Ovary (tissue), 9 donors: ENCODE measurements around the gene SCN2B. TPM values are rescaled to one million over a fixed set of nuclear protein-coding genes. Genes with fewer than 3 reads are reported as not detected.

Experiments used
- DNase-seq, 5 donors: peaks; one replicate each; pipeline ENCODE4 v3.0.0-alpha.2; 2019 to 2020
- H3K27ac ChIP-seq, 2 donors: fragments of 200-600 bp; one replicate each; pipeline versions ENCODE4 v1.5.1 to v1.8.0; 2019 to 2022
- H3K27me3 ChIP-seq: fragments of 200-600 bp; one replicate; pipeline ENCODE4 v1.8.0; 2022
- H3K36me3 ChIP-seq: fragments of 200-600 bp; sonication (generic); one replicate; pipeline ENCODE4 v1.5.1; 2019
- H3K4me1 ChIP-seq: one replicate; pipeline ENCODE4 v1.8.1; 2013; ENCODE audit warnings: mild to moderate bottlenecking, moderate library complexity; ENCODE audit not compliant: insufficient read depth
- H3K4me3 ChIP-seq: fragments of 200-600 bp; sonication (generic); one replicate; pipeline ENCODE4 v1.5.1; 2017
- H3K9me3 ChIP-seq, 2 donors: fragments of 200-600 bp in 1 of 2; sonication (generic) in 1 of 2; one replicate each; pipeline versions ENCODE4 v1.5.1 to v1.8.1; 2013 to 2019; ENCODE audit warnings: mild to moderate bottlenecking in 1 of 2, moderate library complexity in 1 of 2
- CTCF ChIP-seq, 3 donors: fragments of 450-650 bp in 2 of 3; fragments of 200-600 bp in 1 of 3; IDR thresholded peaks; one replicate each; pipeline versions ENCODE4 v1.5.1 to v1.8.0; 2016 to 2022; ENCODE audit warnings: antibody characterized with exemption in 3 of 3, mild to moderate bottlenecking in 1 of 3
- EP300 ChIP-seq: sonication (generic); formaldehyde crosslinking; IDR thresholded peaks from one replicate; pipeline ENCODE4 v1.6.1; 2017; ENCODE audit warnings: antibody characterized with exemption
- POLR2A ChIP-seq: fragments of 450-650 bp; IDR thresholded peaks from one replicate; pipeline ENCODE4 v1.6.1; 2017; ENCODE audit warnings: antibody characterized with exemption, mild to moderate bottlenecking, moderate library complexity
- WGBS, 3 donors: extraction: QIAGEN DNeasy Blood & Tissue Kit in 1 of 3; methylation state at CpG; one replicate each; pipeline versions ENCODE4 v1.1.5 to v1.1.7; 2013 to 2017; 5-methylcytosine and 5-hydroxymethylcytosine counted together
- intact Hi-C, 4 donors: fragments of 100-400 bp; cut with DNase I; formaldehyde crosslinking; loops; one replicate each; pipeline versions ENCODE4 v1.11.0 to v1.15.1; 2022 to 2023
- polyA plus RNA-seq, 2 donors: library from polyadenylated mRNA; stranded (reverse); fragments of 200-250 nt in 1 of 2; fragments of 350-450 nt in 1 of 2; fragmentation: Illumina TruSeq in 1 of 2; extraction: RNeasy Lipid Tissue Mini Kit (QIAGEN cat#74804) in 1 of 2; gene quantifications; one replicate each; pipeline ENCODE4 v1.2.3, GENCODE V29; 2013 to 2014
- total RNA-seq, 7 donors: library from RNA; depleted of rRNA in 2 of 7; stranded (reverse); fragments of >200 nt in 2 of 7; fragmentation: NEBNext Ultra II Directional in 3 of 7; extraction: Animal tissue kit (Norgen Biotek cat#: 25700) in 3 of 7; gene quantifications; one replicate each; pipeline versions ENCODE4 v1.1.0 to v1.2.4, GENCODE V29; 2016 to 2023
- donor health status: DM: no; HTN: no; CAD: no; lungs with moderate emphysema.
- donor health status: DM: no; HTN: no; CAD: no.
- donor health status: Bipolar disorder and iron deficiency.
- donor health status: DM: yes; HTN: yes; CAD: no.
- donor health status: DM: no; HTN: no; CAD: no.
- donor health status: DM: yes; HTN: yes; CAD: no.

The SCN2B gene
- total and polyA plus RNA-seq, 9 donors: 0.11 to 2.1 (median 0.38) TPM

- no peaks in the 10 kb centered on the region for H3K27me3 ChIP-seq
- 76 to 85% (median 77%) methylated on average over 7 of the region's 7 CpGs for WGBS, 3 donors
- H3K27ac ChIP-seq: no peak overlapping the region
- H3K4me1 ChIP-seq: no peaks in the 10 kb centered on the region
- intact Hi-C loops: no loop called here
- no peaks in the 10 kb centered on the region for H3K9me3 ChIP-seq
- no peak overlapping the region for H3K4me3 ChIP-seq
- no peak for DNase-seq
- TF ChIP-seq CTCF (IDR thresholded peaks at IDR 0.05) (no peak), POLR2A (no peak), EP300 (no peak)
- H3K36me3 ChIP-seq: no peaks in the 10 kb centered on the region
Measured at GRCh38 chr11:118126082-118126838, 50.2 kb downstream of the SCN2B start.

GRCh38 chr11:118124929-118125535, 51.4 kb downstream of the SCN2B start:
- no peaks in the 10 kb centered on the region for H3K36me3 ChIP-seq
- no peaks in the 10 kb centered on the region for H3K9me3 ChIP-seq
- no peak for DNase-seq
- intact Hi-C loops: no loop called here
- H3K27ac ChIP-seq: no peak overlapping the region
- no peaks in the 10 kb centered on the region for H3K4me1 ChIP-seq
- TF ChIP-seq POLR2A (no peak), CTCF (IDR thresholded peaks at IDR 0.05) (no peak), EP300 (no peak)
- H3K4me3 ChIP-seq: no peak overlapping the region
- no peaks in the 10 kb centered on the region for H3K27me3 ChIP-seq
- WGBS, 3 donors: 82 to 83% (median 82%) methylated on average over 8 of the region's 8 CpGs

- Histone ChIP-seq H3K27me3 (no peaks in the 10 kb centered on the region), H3K4me1 (no peaks in the 10 kb centered on the region), H3K9me3 (no peaks in the 10 kb centered on the region), H3K36me3 (no peaks in the 10 kb centered on the region), H3K27ac (no peak overlapping the region), H3K4me3 (no peak overlapping the region)
- intact Hi-C loops: no loop called here
- 92 to 98% (median 92%) methylated on average over 1 of the region's 1 CpG for WGBS, 3 donors
- no peak for DNase-seq
- TF ChIP-seq EP300: no peak
- TF ChIP-seq CTCF (IDR thresholded peaks at IDR 0.05): no peak
- no peak for TF ChIP-seq POLR2A
Measured at GRCh38 chr11:118120793-118121192, 55.6 kb downstream of the SCN2B start.

- DNase-seq: no peak
- intact Hi-C loops: no loop called here
Measured at GRCh38 chr11:118117790-118118601, 58.4 kb downstream of the SCN2B start.

More at GRCh38 chr11:118117790-118118601, 58.4 kb downstream of the SCN2B start:
- Histone ChIP-seq H3K27ac (no peak overlapping the region), H3K36me3 (no peaks in the 10 kb centered on the region), H3K4me3 (no peak overlapping the region), H3K27me3 (no peaks in the 10 kb centered on the region), H3K4me1 (no peaks in the 10 kb centered on the region), H3K9me3 (no peaks in the 10 kb centered on the region)
- TF ChIP-seq EP300 (no peak), CTCF (IDR thresholded peaks at IDR 0.05) (no peak), POLR2A (no peak)
- WGBS, 3 donors: 63 to 76% (median 72%) methylated on average over 9 of the region's 9 CpGs
